Kidney (tissue), 14 donors: ENCODE measurements around the gene ARAP1. TPM values are rescaled to one million over a fixed set of nuclear protein-coding genes. Genes with fewer than 3 reads are reported as not detected.

Experiments used
- DNase-seq, 5 donors: peaks; one replicate each; pipeline ENCODE4 v3.0.0-alpha.2; 2013 to 2020
- FAIRE-seq: peaks from 2 replicates; lab custom pipeline; 2012; peaks lifted over from hg19 to GRCh38; lab: Jason Lieb, UNC
- H3K27ac ChIP-seq, 2 donors: one replicate each; pipeline ENCODE4 v1.7.0; 2013; ENCODE audit warnings: low read depth in 2 of 2, low read length in 2 of 2, inconsistent platforms in 1 of 2
- H3K27me3 ChIP-seq: one replicate; pipeline ENCODE4 v1.7.1; 2013; ENCODE audit warnings: low read length, inconsistent platforms; ENCODE audit not compliant: control insufficient read depth, insufficient read depth
- H3K36me3 ChIP-seq, 3 donors: one replicate each; pipeline versions ENCODE4 v1.7.0 to v1.7.1; 2013; ENCODE audit warnings: low read length in 3 of 3, control low read depth in 1 of 3, inconsistent platforms in 1 of 3; ENCODE audit not compliant: insufficient read depth in 3 of 3, control insufficient read depth in 2 of 3
- H3K4me1 ChIP-seq, 3 donors: one replicate each; pipeline versions ENCODE4 v1.7.0 to v1.7.1; 2013; ENCODE audit warnings: low read length in 3 of 3, inconsistent platforms in 1 of 3, low read depth in 1 of 3; ENCODE audit not compliant: control insufficient read depth in 2 of 3, insufficient read depth in 2 of 3
- H3K4me3 ChIP-seq, 3 donors: one replicate each; pipeline versions ENCODE4 v1.7.0 to v1.8.1; 2013; ENCODE audit warnings: low read length in 3 of 3, control low read depth in 1 of 3, inconsistent platforms in 1 of 3
- H3K9ac ChIP-seq, 3 donors: one replicate each; pipeline versions ENCODE4 v1.7.0 to v1.7.1; 2013; ENCODE audit warnings: low read length in 3 of 3, control low read depth in 1 of 3, inconsistent platforms in 1 of 3
- H3K9me3 ChIP-seq, 3 donors: one replicate each; pipeline versions ENCODE4 v1.7.0 to v1.7.1; 2013; ENCODE audit warnings: low read length in 3 of 3, control low read depth in 1 of 3, inconsistent platforms in 1 of 3; ENCODE audit not compliant: control insufficient read depth in 2 of 3, insufficient read depth in 1 of 3
- CTCF ChIP-seq: IDR thresholded peaks from 3 replicates; pipeline ENCODE4 v1.5.1; 2012; ENCODE audit warnings: mild to moderate bottlenecking, moderate library complexity, borderline replicate concordance; ENCODE audit not compliant: insufficient read depth; ENCODE audit errors: extremely low read depth
- intact Hi-C: fragments of 100-400 bp; cut with DNase I; formaldehyde crosslinking; loops from one replicate; pipeline ENCODE4 v1.11.1; 2022
- polyA plus RNA-seq: library from polyadenylated mRNA; stranded (reverse); fragments of 350-450 nt; fragmentation: Illumina TruSeq; extraction: RNeasy Lipid Tissue Mini Kit (QIAGEN cat#74804); gene quantifications from one replicate; pipeline ENCODE4 v1.2.3, GENCODE V29; 2014; ENCODE audit warnings: low read depth, low replicate concordance; ENCODE audit not compliant: insufficient read depth
- total RNA-seq: library from RNA; stranded (reverse); fragmentation: NEBNext Ultra II Directional; extraction: Animal tissue kit (Norgen Biotek cat#: 25700); gene quantifications from one replicate; pipeline ENCODE4 v1.2.1, GENCODE V29; 2021
- donor health status: control.
- donor health status: control.
- donor health status: control.
- donor health status: control.
- donor health status: control.
- donor health status: DM: yes; HTN: yes; CAD: no.
- donor health status: Normal renal cell carcinoma (clear cell type).

The ARAP1 gene
- total and polyA plus RNA-seq, 2 donors from 2014 or later: 58.2 to 80.8 TPM

GRCh38 chr11:72658989-72659640 lies 93.1 kb downstream of the ARAP1 start:
- DNase-seq (no peak), FAIRE-seq (no peak)
- no peaks in the 10 kb centered on the region for H3K36me3 ChIP-seq
- H3K27me3 ChIP-seq: no peaks in the 10 kb centered on the region
- intact Hi-C loops: no loop called here
- no peak overlapping the region for H3K9ac ChIP-seq
- H3K4me1 ChIP-seq: no peaks in the 10 kb centered on the region
- TF ChIP-seq CTCF: no peak
- H3K4me3 ChIP-seq: no peak overlapping the region
- no peaks in the 10 kb centered on the region for H3K9me3 ChIP-seq
- H3K27ac ChIP-seq: no peak overlapping the region

GRCh38 chr11:72657411-72658100 lies 94.7 kb downstream of the ARAP1 start:
- Histone ChIP-seq H3K36me3 (no peaks in the 10 kb centered on the region), H3K9ac (no peak overlapping the region), H3K27ac (no peak overlapping the region), H3K4me3 (no peak overlapping the region), H3K4me1 (no peaks in the 10 kb centered on the region), H3K9me3 (no peaks in the 10 kb centered on the region), H3K27me3 (no peaks in the 10 kb centered on the region)
- no peak for TF ChIP-seq CTCF
- intact Hi-C loops: no loop called here
- no peak for DNase-seq
- FAIRE-seq: no peak

- FAIRE-seq: no peak
Observed at GRCh38 chr11:72655896-72656464, 96.2 kb downstream of the ARAP1 start.

More at GRCh38 chr11:72655896-72656464, 96.2 kb downstream of the ARAP1 start:
- no peak for TF ChIP-seq CTCF
- Histone ChIP-seq H3K9me3 (no peaks in the 10 kb centered on the region), H3K9ac (no peak overlapping the region), H3K4me3 (no peak overlapping the region), H3K27me3 (no peaks in the 10 kb centered on the region), H3K4me1 (no peaks in the 10 kb centered on the region), H3K36me3 (no peaks in the 10 kb centered on the region), H3K27ac (no peak overlapping the region)
- DNase-seq: no peak
- intact Hi-C loops: no loop called here
